Ovary (tissue), 1 donor: Measurements from ENCODE around the gene TSPAN5.

Experiments
- EP300 ChIP-seq: sonication (generic); formaldehyde crosslinking; IDR thresholded peaks from one replicate; pipeline ENCODE4 v1.6.1; 2017; ENCODE audit warnings: antibody characterized with exemption
- POLR2A ChIP-seq: fragments of 450-650 bp; IDR thresholded peaks from one replicate; pipeline ENCODE4 v1.6.1; 2017; ENCODE audit warnings: antibody characterized with exemption, mild to moderate bottlenecking, moderate library complexity

DNA sequence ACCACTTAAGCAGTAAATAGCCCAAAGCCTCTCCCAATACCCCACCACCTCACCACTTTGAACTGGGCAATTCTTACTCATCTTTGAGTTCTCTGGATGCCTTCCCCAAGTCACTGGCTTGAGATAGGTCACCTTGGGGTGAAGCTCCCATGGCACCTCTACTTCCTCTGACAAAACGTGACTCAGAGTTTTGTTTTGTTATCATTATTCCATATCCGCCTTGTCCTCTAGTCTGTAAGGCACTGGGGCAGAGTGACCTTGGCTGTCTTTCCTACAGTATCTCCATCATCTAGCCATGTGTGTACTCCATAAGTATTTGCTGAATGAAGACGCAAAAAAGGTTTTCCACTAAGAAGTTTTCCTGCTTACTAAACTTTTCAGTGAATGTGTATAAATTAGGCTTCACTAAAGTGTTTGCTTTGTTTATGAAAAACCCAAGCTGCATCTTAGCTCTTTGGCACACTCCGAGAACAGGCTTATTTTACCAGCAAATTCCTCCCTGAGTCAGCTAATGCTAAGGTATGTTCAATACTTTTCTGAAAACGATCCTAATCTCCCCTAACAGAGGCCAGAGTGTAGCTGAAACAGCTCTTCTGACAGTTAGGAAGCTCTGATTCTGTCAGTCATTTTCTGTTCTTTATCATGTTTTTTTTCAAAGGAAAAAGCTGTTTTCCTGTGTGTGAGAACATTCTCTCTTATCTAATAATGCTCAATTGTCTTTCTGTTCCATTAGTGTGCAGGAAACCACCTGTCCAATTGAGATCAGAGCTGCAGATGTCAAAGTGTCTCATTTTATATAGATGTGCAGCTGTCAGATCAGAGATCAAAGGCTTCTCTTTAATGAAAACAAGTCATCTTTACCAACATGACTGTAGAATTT is 30.2 kb upstream of the TSPAN5 start:
- no peak for TF ChIP-seq POLR2A
- TF ChIP-seq EP300, result no peak
